Left lung (tissue), 10 donors: Measurements from ENCODE around the gene OTX1. TPM values are rescaled to one million over a fixed set of nuclear protein-coding genes. Genes with fewer than 3 reads are reported as not detected.

ENCODE experiments used
- ATAC-seq: fragments of 200-7000 bp; cut with Tn5 transposase; one replicate; pipeline ENCODE4 v1.9.1; 2020; ENCODE audit warnings: moderate library complexity
- DNase-seq, 4 donors: peaks; one replicate each; pipeline ENCODE4 v3.0.0-alpha.2; 2013 to 2020
- H3K27ac ChIP-seq, 2 donors: fragments of 200-600 bp; sonication (generic) in 1 of 2; one replicate each; pipeline versions ENCODE4 v1.5.0 to v1.8.0; 2020 to 2021
- H3K27me3 ChIP-seq, 2 donors: fragments of 200-600 bp; sonication (generic) in 1 of 2; one replicate each; pipeline versions ENCODE4 v1.5.0 to v1.8.0; 2020 to 2021
- H3K36me3 ChIP-seq, 2 donors: fragments of 200-600 bp; sonication (generic) in 1 of 2; one replicate each; pipeline versions ENCODE4 v1.5.0 to v1.8.0; 2020 to 2021
- H3K4me1 ChIP-seq, 2 donors: fragments of 200-600 bp; one replicate each; pipeline ENCODE4 v1.8.0; 2021
- H3K4me3 ChIP-seq, 2 donors: fragments of 200-600 bp; sonication (generic) in 1 of 2; one replicate each; pipeline versions ENCODE4 v1.5.0 to v1.8.0; 2020 to 2021; ENCODE audit warnings: mild to moderate bottlenecking in 1 of 2
- H3K9me3 ChIP-seq, 2 donors: fragments of 200-600 bp; sonication (generic) in 1 of 2; one replicate each; pipeline versions ENCODE4 v1.5.0 to v1.8.0; 2020 to 2021
- CTCF ChIP-seq, 2 donors: fragments of 200-600 bp; sonication (generic) in 1 of 2; IDR thresholded peaks; one replicate each; pipeline versions ENCODE4 v1.5.0 to v1.8.0; 2021; ENCODE audit warnings: antibody characterized with exemption in 2 of 2
- intact Hi-C, 2 donors: fragments of 100-400 bp; cut with DNase I; formaldehyde crosslinking; loops; one replicate each; pipeline versions ENCODE4 v1.11.2 to v1.14.2; 2022
- polyA plus RNA-seq, 6 donors: library from polyadenylated mRNA; unstranded; fragments of 120-200 nt; gene quantifications; one replicate each; pipeline ENCODE4 v1.2.1, GENCODE V29; 2013; ENCODE audit not compliant: insufficient read length in 6 of 6
- total RNA-seq, 2 donors: library from RNA; stranded (reverse); fragmentation: NEBNext Ultra II Directional; extraction: Animal tissue kit (Norgen Biotek cat#: 25700); gene quantifications; one replicate each; pipeline ENCODE4 v1.2.1, GENCODE V29; 2021
- donor health status: DM: no; HTN: yes; CAD: no.
- donor health status: DM: no; HTN: no; CAD: no.

Gene OTX1
- total and polyA plus RNA-seq, 8 donors = 0.04 to 0.55 (median 0.14) TPM; not detected in 1

GRCh38 chr2:63093502-63093901 lies 42.9 kb downstream of the OTX1 start:
- TF ChIP-seq CTCF (IDR thresholded peaks at IDR 0.05) = no peak
- Histone ChIP-seq H3K36me3 (no peaks in the 10 kb centered on the region), H3K27me3 (no peaks in the 10 kb centered on the region), H3K4me3 (no peak overlapping the region), H3K9me3 (no peaks in the 10 kb centered on the region), H3K4me1 (no peaks in the 10 kb centered on the region), H3K27ac (no peak overlapping the region)
- ATAC-seq = no peak
- DNase-seq = peak in 1 of 4 donors; percentile 2
- intact Hi-C loops = no loop called here

GRCh38 chr2:63096491-63096890 lies 45.9 kb downstream of the OTX1 start:
- intact Hi-C loops = no loop called here
- no peaks in the 10 kb centered on the region for H3K36me3 ChIP-seq
- peaks cover 0 to 9% of the 10 kb centered on the region in 2 donors for H3K9me3 ChIP-seq
- no peak for TF ChIP-seq CTCF (IDR thresholded peaks at IDR 0.05)
- H3K4me3 ChIP-seq = no peak overlapping the region
- no peaks in the 10 kb centered on the region for H3K27me3 ChIP-seq
- ATAC-seq (no peak), DNase-seq (peak in 2 of 4 donors; percentile 27 to 28)
- no peak overlapping the region for H3K27ac ChIP-seq
- no peaks in the 10 kb centered on the region for H3K4me1 ChIP-seq

DNA sequence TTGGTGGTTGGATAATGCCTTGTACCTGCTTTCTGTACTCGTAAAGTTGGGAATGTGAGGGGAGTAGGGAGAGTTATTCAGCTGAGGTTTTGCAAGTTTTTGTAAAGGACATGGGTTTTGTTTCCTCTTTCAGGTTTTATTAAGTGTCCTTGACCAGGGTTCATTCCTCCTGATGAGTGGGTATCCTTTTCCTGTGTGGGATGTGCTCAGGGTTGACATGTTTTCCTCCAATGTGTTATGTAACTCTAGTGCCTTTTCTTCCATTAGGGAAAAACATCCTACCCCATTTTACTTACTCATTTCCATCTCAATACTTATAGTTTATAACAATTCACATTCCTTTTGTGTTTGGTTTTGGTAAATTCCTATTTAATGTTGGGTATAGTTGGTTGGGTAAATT lies 48.4 kb downstream of the OTX1 start:
- no peak for ATAC-seq
- intact Hi-C loops = no loop called here
- H3K27me3 ChIP-seq = no peaks in the 10 kb centered on the region
- H3K9me3 ChIP-seq = peaks cover 0 to 32% of the 10 kb centered on the region in 2 donors
- no peak overlapping the region for H3K27ac ChIP-seq
- no peaks in the 10 kb centered on the region for H3K4me1 ChIP-seq
- H3K4me3 ChIP-seq = no peak overlapping the region
- DNase-seq = no peak
- H3K36me3 ChIP-seq = no peaks in the 10 kb centered on the region
- no peak for TF ChIP-seq CTCF (IDR thresholded peaks at IDR 0.05)

GRCh38 chr2:63101954-63102353 lies 51.3 kb downstream of the OTX1 start:
- intact Hi-C loops = no loop called here
- ATAC-seq = no peak
- no peak overlapping the region for H3K27ac ChIP-seq
- no peak overlapping the region for H3K4me3 ChIP-seq
- H3K9me3 ChIP-seq = peaks cover 0 to 53% of the 10 kb centered on the region in 2 donors
- no peaks in the 10 kb centered on the region for H3K4me1 ChIP-seq
- no peaks in the 10 kb centered on the region for H3K27me3 ChIP-seq
- H3K36me3 ChIP-seq = no peaks in the 10 kb centered on the region
- DNase-seq = no peak
- TF ChIP-seq CTCF (IDR thresholded peaks at IDR 0.05) = no peak

GRCh38 chr2:63104482-63104881 lies 53.9 kb downstream of the OTX1 start:
- Histone ChIP-seq H3K36me3 (no peaks in the 10 kb centered on the region), H3K27me3 (no peaks in the 10 kb centered on the region), H3K4me1 (no peaks in the 10 kb centered on the region), H3K27ac (no peak overlapping the region), H3K4me3 (no peak overlapping the region), H3K9me3 (peaks cover 0 to 53% of the 10 kb centered on the region in 2 donors)
- DNase-seq = no peak
- no peak for TF ChIP-seq CTCF (IDR thresholded peaks at IDR 0.05)
- ATAC-seq = no peak
- intact Hi-C loops = no loop called here
